ENCODE data around the gene PPP6R2.

PPP6R2 gene

GRCh38 chr22:50439314-50439870, 96.3 kb downstream of the PPP6R2 start:
- DNase-seq (ENCODE audit: low read depth): no peak
- no peak overlapping the region for H3K4me3 ChIP-seq (ENCODE audit: low read depth, low read length)
- TF ChIP-seq, protein P1, sequence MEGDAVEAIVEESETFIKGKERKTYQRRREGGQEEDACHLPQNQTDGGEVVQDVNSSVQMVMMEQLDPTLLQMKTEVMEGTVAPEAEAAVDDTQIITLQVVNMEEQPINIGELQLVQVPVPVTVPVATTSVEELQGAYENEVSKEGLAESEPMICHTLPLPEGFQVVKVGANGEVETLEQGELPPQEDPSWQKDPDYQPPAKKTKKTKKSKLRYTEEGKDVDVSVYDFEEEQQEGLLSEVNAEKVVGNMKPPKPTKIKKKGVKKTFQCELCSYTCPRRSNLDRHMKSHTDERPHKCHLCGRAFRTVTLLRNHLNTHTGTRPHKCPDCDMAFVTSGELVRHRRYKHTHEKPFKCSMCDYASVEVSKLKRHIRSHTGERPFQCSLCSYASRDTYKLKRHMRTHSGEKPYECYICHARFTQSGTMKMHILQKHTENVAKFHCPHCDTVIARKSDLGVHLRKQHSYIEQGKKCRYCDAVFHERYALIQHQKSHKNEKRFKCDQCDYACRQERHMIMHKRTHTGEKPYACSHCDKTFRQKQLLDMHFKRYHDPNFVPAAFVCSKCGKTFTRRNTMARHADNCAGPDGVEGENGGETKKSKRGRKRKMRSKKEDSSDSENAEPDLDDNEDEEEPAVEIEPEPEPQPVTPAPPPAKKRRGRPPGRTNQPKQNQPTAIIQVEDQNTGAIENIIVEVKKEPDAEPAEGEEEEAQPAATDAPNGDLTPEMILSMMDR (IDR thresholded peaks at IDR 0.05; ENCODE audit: control insufficient read depth, extremely low read depth, insufficient read depth): no peak

DNA sequence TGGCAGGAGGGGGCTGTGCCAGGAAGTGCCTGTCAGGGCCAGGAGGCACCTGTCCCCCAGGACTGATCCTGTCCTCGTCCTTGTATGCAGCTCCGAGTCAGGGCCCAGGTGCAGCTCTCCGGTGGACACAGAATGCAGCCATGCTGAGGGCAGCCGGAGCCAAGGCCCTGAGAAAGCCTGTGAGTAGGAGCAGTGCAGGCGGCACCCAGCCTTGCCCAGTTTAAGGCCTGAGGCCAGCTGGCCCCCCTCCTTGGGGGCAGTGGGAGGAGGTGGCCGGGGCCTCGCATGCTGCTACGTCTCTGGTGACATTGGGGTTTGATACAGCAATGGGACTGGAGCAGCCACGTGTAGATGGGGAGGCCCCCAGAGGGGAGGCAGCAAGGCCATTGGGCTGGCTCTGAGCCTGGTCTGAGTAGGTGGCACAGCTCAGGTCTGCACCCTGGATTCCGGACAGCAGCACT, 96.8 kb downstream of the PPP6R2 start:
- H3K4me3 ChIP-seq (ENCODE audit: low read depth, low read length): no peak overlapping the region
- TF ChIP-seq, protein P1 (IDR thresholded peaks at IDR 0.05; ENCODE audit: control insufficient read depth, extremely low read depth, insufficient read depth): no peak
- no peak for DNase-seq (ENCODE audit: low read depth)

DNA sequence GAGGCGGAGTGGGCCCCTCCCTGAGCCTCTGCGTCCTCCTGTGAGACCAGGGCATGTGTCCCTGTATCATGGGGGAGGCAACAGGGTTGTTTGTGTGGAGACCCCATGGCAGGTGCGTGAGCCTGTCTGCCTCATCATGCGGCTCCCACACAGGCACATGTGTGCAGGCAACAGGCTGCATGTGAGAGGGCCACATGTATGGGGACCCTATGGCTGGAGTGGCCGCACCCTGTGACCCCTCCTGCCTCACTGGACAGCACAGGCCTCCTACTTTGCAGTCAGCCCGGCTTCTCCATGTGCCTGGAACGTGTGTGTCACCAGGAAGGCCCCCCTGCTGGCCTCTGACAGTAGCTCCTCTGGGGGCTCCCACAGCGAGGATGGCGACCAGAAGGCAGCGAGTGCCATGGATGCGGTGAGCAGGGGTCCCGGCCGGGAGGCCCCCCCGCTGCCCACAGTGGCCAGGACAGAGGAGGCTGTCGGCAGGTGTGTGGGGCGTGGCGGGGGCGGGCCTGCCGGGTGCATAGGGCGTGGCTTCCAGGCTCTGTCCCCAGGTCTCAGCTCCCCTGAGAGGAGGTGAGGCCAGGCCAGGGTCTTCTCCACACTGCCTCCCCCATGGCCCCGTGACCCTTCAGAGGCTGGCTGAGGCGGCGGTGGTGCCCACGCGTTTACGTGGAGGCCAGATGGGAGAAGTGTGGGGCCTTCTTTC, 97.6 kb downstream of the PPP6R2 start:
- TF ChIP-seq, protein P1 (IDR thresholded peaks at IDR 0.05; ENCODE audit: control insufficient read depth, extremely low read depth, insufficient read depth): no peak
- no peak for DNase-seq (ENCODE audit: low read depth)
- H3K4me3 ChIP-seq (ENCODE audit: low read depth, low read length): no peak overlapping the region

DNA sequence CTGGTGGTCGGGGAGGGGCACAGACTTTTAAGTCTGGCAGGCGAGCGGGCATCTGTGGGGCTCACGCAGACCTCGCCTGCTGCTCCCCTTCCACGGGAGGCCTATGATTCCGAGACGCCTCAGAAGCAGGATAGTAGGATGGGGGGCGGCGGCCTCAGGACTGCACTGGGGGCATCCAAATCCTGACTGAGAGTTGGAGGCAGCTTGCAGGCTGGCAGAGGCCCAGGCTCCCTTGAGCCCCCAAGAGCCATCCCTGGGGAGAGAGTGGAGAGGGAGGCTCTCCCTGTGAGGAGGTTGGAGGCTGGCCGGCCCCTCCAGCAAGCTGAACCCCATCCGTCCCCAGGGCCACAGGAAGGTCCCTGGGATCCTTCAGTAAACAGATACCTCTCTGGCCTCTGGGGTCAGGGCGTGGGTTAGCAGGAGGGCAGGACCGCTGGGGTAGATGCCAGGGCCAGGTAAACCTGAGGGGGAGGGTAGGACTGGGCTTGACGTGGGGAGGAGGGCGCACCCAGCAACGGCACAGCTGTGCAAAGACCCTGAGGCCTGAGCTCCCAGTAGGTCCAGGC, 98.4 kb downstream of the PPP6R2 start:
- H3K4me3 ChIP-seq (ENCODE audit: low read depth, low read length): no peak overlapping the region
- TF ChIP-seq, protein P1 (IDR thresholded peaks at IDR 0.05; ENCODE audit: control insufficient read depth, extremely low read depth, insufficient read depth): no peak
- DNase-seq (ENCODE audit: low read depth): no peak

DNA sequence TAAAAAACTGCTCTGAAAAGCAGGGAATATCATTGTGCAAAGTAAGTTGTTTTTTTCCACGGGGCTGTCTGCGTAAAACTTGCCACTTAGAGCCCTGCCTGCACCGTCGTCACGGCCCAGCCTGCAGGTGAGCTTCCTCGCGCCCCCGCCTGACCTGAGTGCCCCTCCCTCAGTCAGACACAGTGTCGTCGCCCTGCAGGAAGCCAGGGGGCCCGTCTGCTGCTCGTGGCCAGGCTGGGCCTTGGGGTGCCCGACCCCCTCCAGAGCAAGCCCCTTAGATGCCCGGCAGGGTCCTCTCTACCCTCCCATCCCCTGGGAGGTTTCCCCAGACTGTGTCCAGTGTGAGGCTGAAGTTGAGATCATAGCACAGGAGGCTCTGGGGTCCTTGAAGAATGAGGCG, 100.1 kb downstream of the PPP6R2 start:
- TF ChIP-seq, protein P1 (IDR thresholded peaks at IDR 0.05; ENCODE audit: control insufficient read depth, extremely low read depth, insufficient read depth): no peak
- H3K4me3 ChIP-seq (ENCODE audit: low read depth, low read length): no peak overlapping the region
- DNase-seq (ENCODE audit: low read depth): no peak

- no peak for DNase-seq (ENCODE audit: low read depth)
- no peak overlapping the region for H3K4me3 ChIP-seq (ENCODE audit: low read depth, low read length)
- TF ChIP-seq, protein P1 (IDR thresholded peaks at IDR 0.05; ENCODE audit: control insufficient read depth, extremely low read depth, insufficient read depth): no peak
Measured at GRCh38 chr22:50443801-50444625, 100.9 kb downstream of the PPP6R2 start.

All from LNCaP clone FGC (cell line).